ENCODE data around the gene WDSUB1. TPM values are rescaled to one million over a fixed set of nuclear protein-coding genes. Genes with fewer than 3 reads are reported as not detected.

Gene WDSUB1
- polyA plus RNA-seq, 1 of the 3 experiments (the other 2 are of a cell fraction): 5.3 TPM

GRCh38 chr2:159279700-159280099 is 6.8 kb downstream of the WDSUB1 start (continued):
- TF ChIP-seq CHD2 (IDR thresholded peaks at IDR 0.05; ENCODE audit: low read length, partially characterized antibody) (no peak), MAX (IDR thresholded peaks at IDR 0.05; ENCODE audit: low read depth) (no peak), NFIC (IDR thresholded peaks at IDR 0.05; ENCODE audit: borderline replicate concordance) (no peak), FOXM1 (IDR thresholded peaks at IDR 0.05; ENCODE audit: low read depth) (no peak), EZH2phosphoT487 (IDR thresholded peaks at IDR 0.05; ENCODE audit: borderline replicate concordance, low read depth) (no peak), FOXJ3 (CRISPR knock-in tag; IDR thresholded peaks at IDR 0.05) (no peak)

GRCh38 chr2:159275111-159275510 is 11.4 kb downstream of the WDSUB1 start:
- no peaks in the 10 kb centered on the region for H3K9me2 ChIP-seq
- ChIA-PET POLR2A (no interaction called here), CTCF (no interaction called here)
- H3K27ac ChIP-seq (ENCODE audit: low read depth in 2 of 2, low read length in 1 of 2): no peak overlapping the region
- no peaks in the 10 kb centered on the region for H3K79me2 ChIP-seq (ENCODE audit: insufficient read depth)
- H3K4me3 ChIP-seq (ENCODE audit: low read depth in 2 of 2, low read length in 1 of 2): no peak overlapping the region
- H3K36me3 ChIP-seq (replicated peaks in 1 of 2; ENCODE audit: control insufficient read depth in 1 of 2, insufficient read depth in 2 of 2, low read length in 1 of 2): peaks cover 32 to 43% of the 10 kb centered on the region in 2 experiments
- TF ChIP-seq RXRA (IDR thresholded peaks at IDR 0.05; ENCODE audit: borderline replicate concordance, low read depth) (no peak), ELF1 (IDR thresholded peaks at IDR 0.05) (no peak)
- no peak overlapping the region for H3K4me2 ChIP-seq
- H3K9ac ChIP-seq: no peak overlapping the region
- no peak overlapping the region for H2AFZ ChIP-seq (ENCODE audit: low read depth)
- no peak for DNase-seq
- H3K4me1 ChIP-seq (ENCODE audit: control insufficient read depth in 1 of 2, insufficient read depth in 2 of 2, low read depth in 1 of 2, low read length in 1 of 2): no peaks in the 10 kb centered on the region; a peak in 1 of 4 replicates
- no peaks in the 10 kb centered on the region for H3F3A ChIP-seq (replicated peaks; ENCODE audit: insufficient read depth)
- no peaks in the 10 kb centered on the region for H3K9me3 ChIP-seq
- H4K20me1 ChIP-seq (ENCODE audit: insufficient read depth): no peaks in the 10 kb centered on the region
- WGBS (ENCODE audit: low lambda C conversion rate): 93% methylated on average over 1 of the region's 1 CpG
- H3K27me3 ChIP-seq (ENCODE audit: insufficient read depth): no peaks in the 10 kb centered on the region

DNA sequence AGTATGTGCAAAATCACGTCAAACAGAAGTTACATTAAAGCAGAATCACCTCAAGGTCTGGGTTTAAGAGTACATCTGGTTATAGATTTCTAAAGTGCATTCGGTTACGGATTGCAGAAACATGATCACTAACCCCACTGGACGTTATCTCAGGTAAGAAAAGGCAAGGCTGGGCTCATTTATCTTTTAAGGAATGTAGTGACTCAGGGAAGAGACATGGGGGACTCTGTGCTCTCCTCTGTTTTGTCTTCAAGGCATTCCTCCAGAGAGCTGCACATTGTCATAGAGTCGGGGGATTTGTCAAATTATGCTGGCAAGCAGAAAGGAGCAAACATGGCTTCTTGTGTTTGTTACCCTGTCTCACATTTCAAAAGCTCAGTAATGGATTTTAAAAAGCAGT is 14.3 kb downstream of the WDSUB1 start:
- Histone ChIP-seq H3K4me1 (ENCODE audit: control insufficient read depth in 1 of 2, insufficient read depth in 2 of 2, low read depth in 1 of 2, low read length in 1 of 2) (no peaks in the 10 kb centered on the region), H2AFZ (ENCODE audit: low read depth) (no peak overlapping the region), H3K9me3 (no peaks in the 10 kb centered on the region), H3K27me3 (ENCODE audit: insufficient read depth) (no peaks in the 10 kb centered on the region), H3K4me3 (ENCODE audit: low read depth in 2 of 2, low read length in 1 of 2) (no peak overlapping the region), H3K9ac (no peak overlapping the region), H3F3A (replicated peaks; ENCODE audit: insufficient read depth) (no peaks in the 10 kb centered on the region), H3K27ac (ENCODE audit: low read depth in 2 of 2, low read length in 1 of 2) (no peak overlapping the region), H3K4me2 (no peak overlapping the region), H3K36me3 (replicated peaks in 1 of 2; ENCODE audit: control insufficient read depth in 1 of 2, insufficient read depth in 2 of 2, low read length in 1 of 2) (peaks cover 17 to 31% of the 10 kb centered on the region in 2 experiments), H3K9me2 (no peaks in the 10 kb centered on the region), H3K79me2 (ENCODE audit: insufficient read depth) (no peaks in the 10 kb centered on the region; the same call in 1 of the 2 replicates), H4K20me1 (ENCODE audit: insufficient read depth) (no peaks in the 10 kb centered on the region)
- ChIA-PET POLR2A (no interaction called here), CTCF (interaction anchor here (1.0 kb wide), 1 partner anchor 11 kb away, joined by 3 read pairs; no protein-coding TSS in a partner anchor)
- 88% methylated on average over 5 of the region's 5 CpGs for WGBS (ENCODE audit: low lambda C conversion rate)
- no peak for DNase-seq
- TF ChIP-seq TEAD4 (IDR thresholded peaks at IDR 0.05; ENCODE audit: borderline replicate concordance, insufficient read depth): no peak
- TF ChIP-seq NFIC (IDR thresholded peaks at IDR 0.05; ENCODE audit: borderline replicate concordance): no peak
- TF ChIP-seq FOXM1 (IDR thresholded peaks at IDR 0.05; ENCODE audit: low read depth): no peak
- no peak for TF ChIP-seq RXRA (IDR thresholded peaks at IDR 0.05; ENCODE audit: borderline replicate concordance, low read depth)
- no peak for TF ChIP-seq EZH2phosphoT487 (IDR thresholded peaks at IDR 0.05; ENCODE audit: borderline replicate concordance, low read depth)
- TF ChIP-seq EP300 (IDR thresholded peaks at IDR 0.05; ENCODE audit: borderline replicate concordance in 1 of 2, low read depth in 1 of 2, low read length in 1 of 2): no peak
- TF ChIP-seq MAX (IDR thresholded peaks at IDR 0.05; ENCODE audit: low read depth): no peak
- no peak for TF ChIP-seq TAF1 (IDR thresholded peaks at IDR 0.05; ENCODE audit: borderline replicate concordance, low read depth, low read length)
- TF ChIP-seq MEF2A (IDR thresholded peaks at IDR 0.05; ENCODE audit: borderline replicate concordance, low read depth): no peak
- no peak for TF ChIP-seq IRF3 (IDR thresholded peaks at IDR 0.05; ENCODE audit: low read depth, low read length)
- TF ChIP-seq SIN3A (IDR thresholded peaks at IDR 0.05; ENCODE audit: borderline replicate concordance, low read depth, low read length): no peak
- TF ChIP-seq YY1 (IDR thresholded peaks at IDR 0.05; ENCODE audit: low read depth): no peak
- TF ChIP-seq CHD2 (IDR thresholded peaks at IDR 0.05; ENCODE audit: low read length, partially characterized antibody): no peak
